Neuron (in vitro differentiated cells): Measurements from ENCODE around the gene SYNDIG1L.

Source experiments
- H2AFZ ChIP-seq: one replicate; pipeline ENCODE4 v1.6.1; 2013; ENCODE audit warnings: low read depth, mild to moderate bottlenecking, inconsistent platforms, low read length, moderate library complexity
- H3K27me3 ChIP-seq: one replicate; pipeline ENCODE4 v1.6.1; 2013; ENCODE audit warnings: low read length; ENCODE audit not compliant: insufficient read depth
- H3K36me3 ChIP-seq: one replicate; pipeline ENCODE4 v1.6.1; 2013; ENCODE audit warnings: low read length; ENCODE audit not compliant: insufficient read depth
- H3K4me1 ChIP-seq: one replicate; pipeline ENCODE4 v1.6.1; 2013; ENCODE audit warnings: low read length; ENCODE audit not compliant: insufficient read depth
- H3K4me3 ChIP-seq: 2 replicates; pipeline ENCODE4 v1.5.1; 2013; ENCODE audit warnings: mild to moderate bottlenecking, low read length, moderate library complexity
- H3K9me3 ChIP-seq: one replicate; pipeline ENCODE4 v1.6.1; 2013; ENCODE audit warnings: low read length

SYNDIG1L gene

GRCh38 chr14:74426202-74426582 is at the start of gene SYNDIG1L:
Gene SYNDIG1L, minus strand, starts transcription at chr14:74426210. Its CDS starts 16,466 bp downstream, at chr14:74409744.
- H3K4me1 ChIP-seq, result peaks cover 3% of the 10 kb centered on the region
- H3K4me3 ChIP-seq, result no peak within 1 kb of the TSS
- H3K36me3 ChIP-seq, result no peaks in the 10 kb centered on the region
- peaks cover 76% of the 10 kb centered on the region for H3K27me3 ChIP-seq
- no peak within 1 kb of the TSS for H2AFZ ChIP-seq
- H3K9me3 ChIP-seq, result no peaks in the 10 kb centered on the region

GRCh38 chr14:74475678-74476077 is 49.7 kb upstream of the SYNDIG1L start:
- peaks cover 20% of the 10 kb centered on the region for H3K4me1 ChIP-seq
- no peak overlapping the region for H3K4me3 ChIP-seq
- H3K27me3 ChIP-seq, result no peaks in the 10 kb centered on the region
- H3K9me3 ChIP-seq, result no peaks in the 10 kb centered on the region
- H3K36me3 ChIP-seq, result peaks cover 14% of the 10 kb centered on the region
- no peak overlapping the region for H2AFZ ChIP-seq

- Histone ChIP-seq H3K9me3 (no peaks in the 10 kb centered on the region), H3K27me3 (no peaks in the 10 kb centered on the region), H3K4me1 (peaks cover 20% of the 10 kb centered on the region), H3K36me3 (peaks cover 14% of the 10 kb centered on the region), H3K4me3 (no peak overlapping the region), H2AFZ (no peak overlapping the region)
Measured at GRCh38 chr14:74474376-74474775, 48.4 kb upstream of the SYNDIG1L start.

GRCh38 chr14:74472601-74473000 is 46.6 kb upstream of the SYNDIG1L start:
- H3K4me3 ChIP-seq, result no peak overlapping the region
- peaks cover 14% of the 10 kb centered on the region for H3K36me3 ChIP-seq
- peaks cover 15% of the 10 kb centered on the region for H3K4me1 ChIP-seq
- no peak overlapping the region for H2AFZ ChIP-seq
- H3K9me3 ChIP-seq, result no peaks in the 10 kb centered on the region
- H3K27me3 ChIP-seq, result no peaks in the 10 kb centered on the region

- no peaks in the 10 kb centered on the region for H3K27me3 ChIP-seq
- H3K36me3 ChIP-seq, result peaks cover 10% of the 10 kb centered on the region
- H3K9me3 ChIP-seq, result no peaks in the 10 kb centered on the region
- no peak overlapping the region for H2AFZ ChIP-seq
- H3K4me3 ChIP-seq, result no peak overlapping the region
- no peaks in the 10 kb centered on the region for H3K4me1 ChIP-seq
Measured at GRCh38 chr14:74469548-74470518, 43.8 kb upstream of the SYNDIG1L start.

- H2AFZ ChIP-seq, result no peak overlapping the region
- no peaks in the 10 kb centered on the region for H3K36me3 ChIP-seq
- no peaks in the 10 kb centered on the region for H3K27me3 ChIP-seq
- no peaks in the 10 kb centered on the region for H3K4me1 ChIP-seq
- no peak overlapping the region for H3K4me3 ChIP-seq
- H3K9me3 ChIP-seq, result no peaks in the 10 kb centered on the region
Measured at GRCh38 chr14:74468513-74468912, 42.5 kb upstream of the SYNDIG1L start.

- no peaks in the 10 kb centered on the region for H3K27me3 ChIP-seq
- no peak overlapping the region for H3K4me3 ChIP-seq
- H3K9me3 ChIP-seq, result no peaks in the 10 kb centered on the region
- H2AFZ ChIP-seq, result no peak overlapping the region
- H3K36me3 ChIP-seq, result no peaks in the 10 kb centered on the region
- H3K4me1 ChIP-seq, result no peaks in the 10 kb centered on the region
Measured at GRCh38 chr14:74465335-74465734, 39.3 kb upstream of the SYNDIG1L start.

- Histone ChIP-seq H3K9me3 (no peaks in the 10 kb centered on the region), H3K27me3 (no peaks in the 10 kb centered on the region), H2AFZ (no peak overlapping the region)
Measured at GRCh38 chr14:74464785-74465184, 38.8 kb upstream of the SYNDIG1L start.

GRCh38 chr14:74463697-74464096 is 37.7 kb upstream of the SYNDIG1L start:
- H3K36me3 ChIP-seq, result no peaks in the 10 kb centered on the region
- H2AFZ ChIP-seq, result no peak overlapping the region
- H3K4me3 ChIP-seq, result no peak overlapping the region
- no peaks in the 10 kb centered on the region for H3K27me3 ChIP-seq
- no peaks in the 10 kb centered on the region for H3K9me3 ChIP-seq
- H3K4me1 ChIP-seq, result no peaks in the 10 kb centered on the region

More at GRCh38 chr14:74464785-74465184, 38.8 kb upstream of the SYNDIG1L start:
- Histone ChIP-seq H3K4me3 (no peak overlapping the region), H3K4me1 (no peaks in the 10 kb centered on the region), H3K36me3 (no peaks in the 10 kb centered on the region)

GRCh38 chr14:74462993-74463392 is 37.0 kb upstream of the SYNDIG1L start:
- Histone ChIP-seq H3K36me3 (no peaks in the 10 kb centered on the region), H3K9me3 (no peaks in the 10 kb centered on the region), H2AFZ (no peak overlapping the region), H3K4me3 (no peak overlapping the region), H3K4me1 (no peaks in the 10 kb centered on the region), H3K27me3 (no peaks in the 10 kb centered on the region)

- no peaks in the 10 kb centered on the region for H3K36me3 ChIP-seq
- H3K4me3 ChIP-seq, result no peak overlapping the region
- H3K9me3 ChIP-seq, result no peaks in the 10 kb centered on the region
- no peak overlapping the region for H2AFZ ChIP-seq
- H3K27me3 ChIP-seq, result peaks cover 4% of the 10 kb centered on the region
- no peaks in the 10 kb centered on the region for H3K4me1 ChIP-seq
Measured at GRCh38 chr14:74459976-74460375, 34.0 kb upstream of the SYNDIG1L start.

GRCh38 chr14:74459289-74459946 is 33.4 kb upstream of the SYNDIG1L start:
- Histone ChIP-seq H3K4me1 (no peaks in the 10 kb centered on the region), H3K36me3 (no peaks in the 10 kb centered on the region), H3K9me3 (no peaks in the 10 kb centered on the region), H3K27me3 (peaks cover 7% of the 10 kb centered on the region), H2AFZ (no peak overlapping the region), H3K4me3 (no peak overlapping the region)

GRCh38 chr14:74457565-74457895 is 31.5 kb upstream of the SYNDIG1L start:
- no peaks in the 10 kb centered on the region for H3K4me1 ChIP-seq
- no peaks in the 10 kb centered on the region for H3K36me3 ChIP-seq
- peaks cover 7% of the 10 kb centered on the region for H3K27me3 ChIP-seq
- H2AFZ ChIP-seq, result no peak overlapping the region
- H3K4me3 ChIP-seq, result no peak overlapping the region
- H3K9me3 ChIP-seq, result no peaks in the 10 kb centered on the region
